SH-SY5Y (cell line): ENCODE data around the gene LATS2.

Experiments used
- GATA2 ChIP-seq: IDR thresholded peaks from 2 replicates; pipeline ENCODE4 v1.6.1; 2011; ENCODE audit warnings: mild to moderate bottlenecking, low read depth, low read length
- GATA3 ChIP-seq: IDR thresholded peaks from 2 replicates; pipeline ENCODE4 v1.6.1; 2011; ENCODE audit warnings: low read depth, mild to moderate bottlenecking, low read length, moderate library complexity

Gene LATS2

GRCh38 chr13:21022056-21022979 is 39.1 kb downstream of the LATS2 start:
- TF ChIP-seq GATA2 (no peak), GATA3 (no peak)

- TF ChIP-seq GATA2 (no peak), GATA3 (no peak)
Measured at GRCh38 chr13:21020581-21020980, 40.8 kb downstream of the LATS2 start.

- no peak for TF ChIP-seq GATA3
- TF ChIP-seq GATA2, result no peak
Measured at GRCh38 chr13:21020176-21020575, 41.2 kb downstream of the LATS2 start.

GRCh38 chr13:21018220-21018619 is 43.2 kb downstream of the LATS2 start:
- TF ChIP-seq GATA3, result no peak

- no peak for TF ChIP-seq GATA3
Measured at GRCh38 chr13:21016487-21016886, 44.9 kb downstream of the LATS2 start.

GRCh38 chr13:21015284-21015683 is 46.1 kb downstream of the LATS2 start:
- TF ChIP-seq GATA3 (no peak), GATA2 (no peak)

- no peak for TF ChIP-seq GATA2
- no peak for TF ChIP-seq GATA3
Measured at GRCh38 chr13:21014502-21015170, 46.8 kb downstream of the LATS2 start.

- TF ChIP-seq GATA2, result no peak
Measured at GRCh38 chr13:21014139-21014501, 47.3 kb downstream of the LATS2 start.

- TF ChIP-seq GATA2 (no peak), GATA3 (no peak)
Measured at GRCh38 chr13:21013682-21014038, 47.7 kb downstream of the LATS2 start.

GRCh38 chr13:21012841-21013681 is 48.3 kb downstream of the LATS2 start:
- TF ChIP-seq GATA3 (no peak), GATA2 (no peak)

- TF ChIP-seq GATA3 (no peak), GATA2 (no peak)
Measured at GRCh38 chr13:21012211-21012610, 49.2 kb downstream of the LATS2 start.

GRCh38 chr13:21011378-21011777 is 50.0 kb downstream of the LATS2 start:
- TF ChIP-seq GATA2 (no peak), GATA3 (no peak)

GRCh38 chr13:21010621-21011020 is 50.8 kb downstream of the LATS2 start:
- TF ChIP-seq GATA3 (no peak), GATA2 (no peak)

- no peak for TF ChIP-seq GATA3
- TF ChIP-seq GATA2, result no peak
Measured at GRCh38 chr13:21009036-21009435, 52.4 kb downstream of the LATS2 start.

- no peak for TF ChIP-seq GATA2
- no peak for TF ChIP-seq GATA3
Measured at GRCh38 chr13:21008026-21008425, 53.4 kb downstream of the LATS2 start.
